Measurements from ENCODE around the gene THAP4. TPM values are rescaled to one million over a fixed set of nuclear protein-coding genes. Genes with fewer than 3 reads are reported as not detected.

THAP4 gene
- total and polyA plus RNA-seq, 2 of the 13 experiments (the other 11 are each of a cell fraction or from before 2014, with no cell fraction given): 59.7 to 75.7 TPM

GRCh38 chr2:241653210-241653750, 16.3 kb upstream of the THAP4 start (continued):
- no peak for TF ChIP-seq ZBTB39 (CRISPR knock-in tag; IDR thresholded peaks at IDR 0.05)
- TF ChIP-seq HINFP (CRISPR knock-in tag; IDR thresholded peaks at IDR 0.05; ENCODE audit: low read depth): no peak
- no peak for TF ChIP-seq SIX4 (CRISPR knock-in tag; IDR thresholded peaks at IDR 0.05)
- TF ChIP-seq FOXO4 (CRISPR knock-in tag; conservative IDR thresholded peaks at IDR 0.05): no peak
- TF ChIP-seq ZNF652 (CRISPR knock-in tag; IDR thresholded peaks at IDR 0.05; ENCODE audit: borderline replicate concordance, low read depth): no peak
- no peak for TF ChIP-seq NKX3-1 (CRISPR knock-in tag; IDR thresholded peaks at IDR 0.05)
- TF ChIP-seq ZNF224 (CRISPR knock-in tag; IDR thresholded peaks at IDR 0.05): no peak; the same call in 1 of the 2 replicates
- TF ChIP-seq ZBTB34 (CRISPR knock-in tag; IDR thresholded peaks at IDR 0.05): no peak
- no peak for TF ChIP-seq HOXA9 (CRISPR knock-in tag; IDR thresholded peaks at IDR 0.05; ENCODE audit: borderline replicate concordance)
- peak; percentile 90 for TF ChIP-seq ZNF501 (CRISPR knock-in tag; IDR thresholded peaks at IDR 0.05)
- no peak for TF ChIP-seq RNF219 (CRISPR knock-in tag; IDR thresholded peaks at IDR 0.05)
- peak; percentile 80 for TF ChIP-seq FOXA3 (CRISPR knock-in tag; IDR thresholded peaks at IDR 0.05)
- no peak for TF ChIP-seq TGIF2 (CRISPR knock-in tag; IDR thresholded peaks at IDR 0.05)
- peak; percentile 84 for TF ChIP-seq KMT2A (CRISPR knock-in tag; IDR thresholded peaks at IDR 0.05)
- TF ChIP-seq ZNF781 (CRISPR knock-in tag; IDR thresholded peaks at IDR 0.05; ENCODE audit: borderline replicate concordance, not compliant biosample characterization): peak; percentile 59
- no peak for TF ChIP-seq E2F2 (CRISPR knock-in tag; IDR thresholded peaks at IDR 0.05; ENCODE audit: borderline replicate concordance)
- TF ChIP-seq PPARG (CRISPR knock-in tag; conservative IDR thresholded peaks at IDR 0.05): no peak
- TF ChIP-seq STAG1 (CRISPR knock-in tag; IDR thresholded peaks at IDR 0.05): peak; percentile 39; the same call in 1 of the 2 replicates
- no peak; the same call in 1 of the 2 replicates for TF ChIP-seq GZF1 (CRISPR knock-in tag; IDR thresholded peaks at IDR 0.05)
- no peak for TF ChIP-seq LCORL (IDR thresholded peaks at IDR 0.05)
- TF ChIP-seq LCORL (CRISPR knock-in tag; IDR thresholded peaks at IDR 0.05): peak; percentile 96; the same call in 1 of the 2 replicates
